GM18867 (cell line): ENCODE results near the gene CD1D.
A peak's percentile ranks its signal among the peaks of the same experiment; 100 is the strongest.
"Not testable (repeated sequence)": the region's sequence is repeated elsewhere in the genome, so short reads cannot be mapped to it uniquely, and the experiment has no call there.

Experiments used
- ATAC-seq: cut with Tn5 transposase; IDR thresholded peaks from one replicate; pipeline ENCODE4 v1.9.1; 2021; ENCODE audit warnings: mild to moderate bottlenecking, moderate library complexity; ENCODE audit not compliant: unreplicated experiment

Gene CD1D

DNA sequence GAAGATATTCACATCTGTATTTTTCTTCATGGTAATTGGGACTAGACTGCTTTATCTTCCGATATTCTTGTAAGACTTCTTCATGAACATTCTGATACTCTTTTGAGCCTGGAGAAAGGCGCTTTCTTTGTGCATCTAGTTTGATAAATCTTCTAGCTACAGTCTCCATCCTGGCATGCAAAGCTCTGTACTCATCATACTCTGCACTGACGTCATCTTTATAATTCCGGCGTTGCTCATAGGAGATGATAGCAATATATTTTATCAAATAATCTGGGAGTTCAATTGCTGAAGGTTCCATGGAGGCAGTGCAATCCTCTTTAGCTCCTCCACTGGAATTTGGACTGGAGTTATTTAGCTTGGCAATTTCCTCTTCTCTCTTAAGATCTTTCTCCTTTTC lies 4.8 kb upstream of the CD1D start:
- ATAC-seq, result not testable (repeated sequence)

DNA sequence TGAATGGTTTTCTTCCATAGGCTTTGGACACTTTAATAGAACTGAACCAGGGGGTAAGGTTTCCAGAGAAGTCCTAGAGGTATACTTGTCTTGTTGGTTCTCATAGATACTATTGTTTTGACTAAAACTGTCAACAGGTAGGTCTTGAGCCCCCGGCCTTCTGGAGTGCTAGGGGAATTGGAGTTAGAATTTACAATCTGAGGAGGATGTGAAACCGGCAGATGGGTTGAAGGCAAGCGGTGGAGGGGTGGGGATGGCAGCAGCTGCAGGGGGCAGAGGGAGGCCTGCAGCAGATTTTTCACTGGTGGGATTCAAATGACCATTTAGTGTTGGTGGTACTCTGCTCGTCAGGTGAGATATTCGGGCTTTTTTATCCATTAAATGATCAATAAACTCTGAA lies 4.3 kb upstream of the CD1D start:
- no peak for ATAC-seq

GRCh38 chr1:158176849-158177699 lies 3.6 kb upstream of the CD1D start:
- not testable (repeated sequence) for ATAC-seq

DNA sequence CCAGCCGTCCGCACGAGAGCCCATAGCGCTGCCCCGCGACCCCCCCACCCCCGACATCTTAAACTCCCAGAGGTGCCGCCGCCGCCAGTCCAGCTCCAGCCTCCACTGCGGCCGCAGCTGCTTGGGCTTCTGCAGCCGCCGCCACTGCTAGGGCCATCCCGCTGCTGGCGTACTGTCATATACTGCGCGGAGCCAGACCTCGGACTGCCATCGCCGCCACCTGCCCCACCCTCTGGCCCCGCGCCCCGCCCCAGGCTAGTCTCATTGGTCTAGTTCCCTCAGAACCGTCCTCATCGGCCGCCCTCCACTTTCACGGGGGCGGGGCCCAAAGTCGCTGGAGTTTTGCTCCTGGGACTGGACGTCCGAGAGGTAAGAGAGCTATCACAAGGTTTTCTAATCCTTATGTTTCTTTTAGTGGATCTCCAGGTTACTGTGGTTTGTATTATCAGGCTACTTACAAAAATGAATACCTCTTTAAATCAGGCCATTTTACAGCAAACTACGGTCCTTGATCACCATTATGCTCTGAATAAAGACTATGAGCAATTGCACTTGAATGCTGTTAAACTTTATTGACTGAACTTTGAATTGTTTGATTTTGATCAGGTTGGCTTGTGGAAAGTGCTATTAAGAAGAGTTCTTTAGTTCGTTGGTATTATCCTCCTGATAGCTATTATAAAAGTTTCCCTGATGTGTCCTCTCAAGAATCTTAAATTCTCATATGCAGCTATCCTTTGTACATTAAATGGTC lies 2.8 kb upstream of the CD1D start:
- no peak for ATAC-seq

DNA sequence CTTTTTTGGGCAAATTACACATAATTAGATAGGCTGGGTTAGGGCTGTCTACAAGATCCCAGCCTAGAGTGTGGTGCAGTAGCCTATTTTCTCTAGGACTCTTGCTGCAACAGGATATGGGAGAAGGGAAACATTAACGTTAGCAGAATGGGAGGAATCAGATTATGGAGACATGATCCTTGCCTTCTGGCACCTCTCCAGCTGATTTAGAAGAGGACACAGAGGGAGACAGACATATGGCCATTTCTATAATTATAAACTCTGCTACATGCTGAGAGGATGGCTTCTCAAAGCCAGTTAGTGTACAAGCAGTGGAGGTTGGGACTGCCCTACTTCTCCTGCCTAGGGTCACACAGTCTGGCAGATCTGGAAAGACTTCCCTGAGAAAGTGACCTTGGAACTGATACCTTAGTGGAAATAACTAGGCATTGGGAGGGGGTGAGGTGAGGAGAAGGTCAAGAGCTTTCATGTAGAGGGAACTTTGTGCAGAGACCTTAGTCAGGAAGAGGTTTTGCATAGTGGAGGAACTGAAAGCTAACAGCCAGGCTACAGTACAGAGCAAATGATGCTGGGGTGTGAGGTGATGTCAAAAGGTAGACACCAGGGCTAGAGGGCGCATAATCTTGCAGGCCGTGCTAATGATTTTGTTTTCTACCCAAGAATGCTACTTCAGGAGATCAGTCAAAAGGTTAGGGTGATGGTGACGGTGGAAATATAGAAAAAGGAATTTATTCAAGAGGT lies 1.2 kb upstream of the CD1D start:
- peak; percentile 95 for ATAC-seq

GRCh38 chr1:158181577-158181922 lies 855 bp downstream of the CD1D start:
- ATAC-seq, result no peak

GRCh38 chr1:158185770-158186169 lies 5.1 kb downstream of the CD1D start:
- no peak for ATAC-seq

GRCh38 chr1:158186180-158186579 lies 5.5 kb downstream of the CD1D start:
- no peak for ATAC-seq

GRCh38 chr1:158188611-158189010 lies 7.9 kb downstream of the CD1D start:
- ATAC-seq, result no peak

DNA sequence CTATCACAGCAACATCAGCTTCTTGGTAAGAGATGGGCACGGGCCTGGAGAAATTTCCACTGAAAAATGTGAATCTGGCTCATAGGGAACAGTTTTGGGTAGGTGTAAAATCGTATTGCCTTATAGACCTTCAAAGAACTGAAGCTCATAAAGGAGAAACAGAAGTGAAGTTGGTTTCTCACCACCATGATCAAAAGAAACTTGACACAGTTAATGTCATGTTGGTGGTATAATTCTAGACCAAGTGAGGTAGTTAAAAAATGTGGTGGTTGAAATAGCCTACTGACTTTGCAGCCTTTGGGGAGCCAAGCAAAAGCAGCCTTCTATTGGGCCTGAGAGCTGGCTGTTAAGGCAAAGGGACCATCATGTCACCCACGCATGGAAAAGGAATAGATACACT lies 8.9 kb downstream of the CD1D start:
- no peak for ATAC-seq

DNA sequence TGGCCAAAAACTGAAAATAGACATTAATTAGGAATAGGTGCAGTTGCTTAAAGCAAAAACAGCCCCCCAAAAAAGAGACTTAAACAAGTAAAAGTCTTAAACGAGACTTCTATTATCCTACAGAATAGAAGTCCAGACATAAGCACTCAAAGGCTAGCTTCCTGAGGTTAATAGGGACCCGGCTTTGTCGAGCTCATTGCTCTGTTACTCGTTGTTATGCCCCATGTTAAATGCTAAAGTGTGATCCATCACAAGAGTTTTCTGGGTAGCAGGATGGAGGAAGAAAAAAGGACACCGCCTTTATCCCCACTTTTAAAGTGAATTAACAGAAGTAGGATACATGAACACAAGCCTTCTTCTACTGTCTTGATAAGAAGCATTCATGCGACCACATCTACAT lies 10.6 kb downstream of the CD1D start:
- ATAC-seq, result no peak

DNA sequence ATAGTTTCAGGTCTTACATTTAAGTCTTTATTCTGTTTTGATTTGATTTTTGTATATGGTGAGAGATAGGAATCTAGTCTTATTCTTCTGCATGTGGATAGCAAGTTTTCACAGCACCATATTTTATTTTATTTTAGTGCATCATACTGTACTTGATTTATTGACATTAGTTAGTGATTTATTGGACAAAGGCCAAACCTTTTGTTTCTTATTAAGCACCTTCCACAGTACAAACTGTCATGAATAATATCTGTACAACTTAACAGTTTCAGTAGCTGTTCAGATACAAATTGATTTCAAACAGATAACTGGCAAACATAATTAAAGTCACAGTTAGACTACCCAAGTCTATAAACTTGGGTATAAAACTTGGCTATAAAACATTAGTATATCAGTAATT lies 15.8 kb downstream of the CD1D start:
- ATAC-seq, result no peak

DNA sequence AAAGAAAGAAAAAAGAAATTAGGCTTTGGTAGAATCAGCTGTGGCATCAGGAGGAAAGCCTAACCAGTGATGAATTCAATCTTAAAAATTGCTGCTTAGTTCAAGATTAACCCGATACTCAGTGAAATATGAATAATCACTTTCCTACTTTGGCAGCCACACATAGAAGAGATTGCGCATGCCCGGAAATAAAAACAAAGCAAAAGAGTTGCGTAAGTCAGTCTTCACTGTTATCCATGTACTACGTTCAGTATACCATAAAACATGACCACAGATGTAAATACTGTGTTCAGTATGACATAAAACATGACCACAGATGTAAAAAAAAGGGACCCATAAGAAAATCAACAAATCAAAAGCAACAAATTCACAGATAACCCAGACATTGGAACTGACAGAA lies 19.2 kb downstream of the CD1D start:
- ATAC-seq, result no peak

DNA sequence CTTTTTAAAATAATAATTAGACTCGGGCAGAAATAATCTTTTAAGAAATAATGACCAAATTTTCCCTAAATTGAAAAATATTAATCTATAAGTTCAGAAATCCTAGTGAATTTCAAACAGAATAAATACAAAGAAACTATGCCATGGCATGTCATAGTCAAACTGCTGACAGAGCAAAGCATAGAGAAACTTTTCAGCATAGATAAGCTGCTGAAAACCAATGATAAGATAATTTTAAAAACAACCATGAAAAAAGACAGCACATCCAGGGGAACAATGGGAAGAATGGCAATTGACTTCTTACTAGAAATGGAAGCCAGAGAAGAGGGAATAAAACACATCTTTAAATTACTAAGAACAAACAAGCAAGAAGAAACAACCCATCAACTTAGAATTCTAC lies 19.8 kb downstream of the CD1D start:
- no peak for ATAC-seq

- peak; percentile 63 for ATAC-seq
Measured at GRCh38 chr1:158203693-158204457, 23.2 kb downstream of the CD1D start.

DNA sequence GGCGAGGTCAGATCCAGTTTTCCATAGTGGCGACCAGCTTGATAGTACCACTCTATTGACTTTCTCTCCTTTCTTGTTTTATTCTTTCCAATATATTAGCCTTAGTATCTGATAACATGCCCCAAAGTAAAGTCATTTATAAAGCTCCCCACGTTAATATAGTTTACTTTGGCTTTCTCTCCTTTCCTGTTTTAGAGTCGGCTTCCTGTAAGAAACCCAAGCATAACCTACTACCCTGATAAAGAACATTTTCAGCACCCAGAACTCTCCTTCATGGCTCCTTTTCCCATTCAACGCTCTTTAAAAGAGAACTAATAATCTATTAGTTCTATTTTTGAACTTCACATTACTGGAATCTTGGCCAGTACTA lies 23.7 kb downstream of the CD1D start:
- no peak for ATAC-seq

- no peak for ATAC-seq
Measured at GRCh38 chr1:158208586-158209116, 28.0 kb downstream of the CD1D start.

DNA sequence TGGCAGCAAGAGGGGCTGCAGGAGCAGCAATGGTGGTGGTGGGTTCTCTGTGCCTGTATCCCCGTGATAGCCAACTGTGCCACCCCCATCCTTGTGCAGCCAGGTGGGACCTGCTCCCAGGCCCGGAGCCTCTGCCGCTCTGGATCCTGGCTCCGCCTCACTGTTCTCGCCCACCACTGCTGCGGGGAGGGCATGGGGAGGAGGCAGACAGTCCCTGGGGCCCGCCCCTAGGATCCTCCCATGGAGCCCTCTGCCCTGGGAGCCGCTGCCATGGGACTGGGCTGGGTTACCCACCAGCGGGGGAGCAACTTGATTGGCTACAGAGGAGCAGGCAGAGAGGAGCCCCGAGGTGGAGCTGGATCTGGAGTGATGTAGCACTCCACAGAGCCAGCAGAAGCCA lies 31.6 kb downstream of the CD1D start:
- no peak for ATAC-seq

GRCh38 chr1:158223445-158223844 lies 42.8 kb downstream of the CD1D start:
- ATAC-seq, result not testable (repeated sequence)

- ATAC-seq, result no peak
Measured at GRCh38 chr1:158227904-158228623, 47.4 kb downstream of the CD1D start.
